ENCODE measurements around the gene CPNE2. TPM values are rescaled to one million over a fixed set of nuclear protein-coding genes. Genes with fewer than 3 reads are reported as not detected.

The CPNE2 gene
- total and polyA plus RNA-seq, 10 of the 15 experiments (the other 5 are each of a cell fraction or from before 2014, with no cell fraction given): 3.1 to 22.1 (median 9.9) TPM

DNA sequence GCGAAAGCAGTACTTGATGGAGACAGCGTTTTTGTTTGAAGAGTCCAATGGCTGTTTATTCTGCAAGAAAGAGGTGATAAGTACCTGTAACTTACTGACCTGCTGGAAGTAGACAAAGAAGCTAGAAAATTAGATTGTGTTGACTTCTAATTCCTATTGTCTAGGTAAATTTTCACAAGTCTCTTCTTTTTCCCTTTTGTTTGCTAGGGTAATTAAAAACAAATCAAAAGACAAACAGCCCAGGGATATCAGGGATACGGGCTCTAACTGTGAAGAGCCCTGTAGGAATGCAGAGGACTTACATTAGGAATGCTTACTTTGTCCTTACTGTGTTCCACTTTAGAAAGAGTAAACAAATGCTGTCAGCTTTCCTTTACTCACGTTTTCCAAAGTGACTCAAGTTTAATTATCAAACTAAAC, 86.4 kb downstream of the CPNE2 start:
- H3K4me2 ChIP-seq (ENCODE audit: control insufficient read depth, insufficient read depth): no peak overlapping the region
- TF ChIP-seq CBX3 (IDR thresholded peaks at IDR 0.05; ENCODE audit: borderline replicate concordance, low read depth) (no peak), IKZF1 (conservative IDR thresholded peaks at IDR 0.05) (no peak), ZNF687 (IDR thresholded peaks at IDR 0.05) (no peak), EP300 (IDR thresholded peaks at IDR 0.05; ENCODE audit: borderline replicate concordance in 1 of 2, control insufficient read depth in 1 of 2, low read depth in 2 of 2, low read length in 2 of 2) (no peak), BCL3 (IDR thresholded peaks at IDR 0.05; ENCODE audit: borderline replicate concordance, insufficient read depth, low read depth, low read length, poor library complexity, severe bottlenecking) (no peak), IKZF2 (IDR thresholded peaks at IDR 0.05) (no peak), ATF7 (IDR thresholded peaks at IDR 0.05; ENCODE audit: low read depth) (no peak), MTA2 (IDR thresholded peaks at IDR 0.05; ENCODE audit: low read depth) (no peak), HDAC2 (IDR thresholded peaks at IDR 0.05) (no peak), PAX5 (IDR thresholded peaks at IDR 0.05; ENCODE audit: borderline replicate concordance, low read depth, low read length) (no peak), CREB1 (IDR thresholded peaks at IDR 0.05; ENCODE audit: low read depth) (no peak), BACH1 (IDR thresholded peaks at IDR 0.05; ENCODE audit: borderline replicate concordance) (no peak)
- TF ChIP-seq, protein P1, sequence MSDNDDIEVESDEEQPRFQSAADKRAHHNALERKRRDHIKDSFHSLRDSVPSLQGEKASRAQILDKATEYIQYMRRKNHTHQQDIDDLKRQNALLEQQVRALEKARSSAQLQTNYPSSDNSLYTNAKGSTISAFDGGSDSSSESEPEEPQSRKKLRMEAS (IDR thresholded peaks at IDR 0.05; ENCODE audit: low read depth, low read length): no peak
- TF ChIP-seq, protein P2, sequence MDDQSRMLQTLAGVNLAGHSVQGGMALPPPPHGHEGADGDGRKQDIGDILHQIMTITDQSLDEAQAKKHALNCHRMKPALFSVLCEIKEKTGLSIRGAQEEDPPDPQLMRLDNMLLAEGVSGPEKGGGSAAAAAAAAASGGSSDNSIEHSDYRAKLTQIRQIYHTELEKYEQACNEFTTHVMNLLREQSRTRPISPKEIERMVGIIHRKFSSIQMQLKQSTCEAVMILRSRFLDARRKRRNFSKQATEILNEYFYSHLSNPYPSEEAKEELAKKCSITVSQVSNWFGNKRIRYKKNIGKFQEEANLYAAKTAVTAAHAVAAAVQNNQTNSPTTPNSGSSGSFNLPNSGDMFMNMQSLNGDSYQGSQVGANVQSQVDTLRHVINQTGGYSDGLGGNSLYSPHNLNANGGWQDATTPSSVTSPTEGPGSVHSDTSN (IDR thresholded peaks at IDR 0.05; ENCODE audit: insufficient replicate concordance, low read depth, low read length): no peak

More for the DNA sequence above, 86.4 kb downstream of the CPNE2 start:
- Histone ChIP-seq H3K4me1 (ENCODE audit: control insufficient read depth, insufficient read depth, low read length) (peaks cover 5% of the 10 kb centered on the region; the same call in 1 of the 2 replicates), H3K36me3 (ENCODE audit: control insufficient read depth in 2 of 2, insufficient read depth in 2 of 2, low read length in 1 of 2) (no peaks in the 10 kb centered on the region), H3K9me3 (replicated peaks; ENCODE audit: control insufficient read depth, insufficient read depth, low read length) (no peaks in the 10 kb centered on the region), H4K20me1 (ENCODE audit: control insufficient read depth, insufficient read depth) (no peaks in the 10 kb centered on the region), H2AFZ (ENCODE audit: control insufficient read depth, low read depth, low read length) (no peak overlapping the region), H3K79me2 (ENCODE audit: control insufficient read depth, insufficient read depth, low read length) (peaks cover 38% of the 10 kb centered on the region), H3K27me3 (replicated peaks in 1 of 2; ENCODE audit: control insufficient read depth in 2 of 2, insufficient read depth in 2 of 2, low read length in 1 of 2) (no peaks in the 10 kb centered on the region), H3K4me3 (no peak overlapping the region), H3K9ac (ENCODE audit: control insufficient read depth, insufficient read depth, low read length) (no peak overlapping the region), H3K27ac (ENCODE audit: control insufficient read depth, insufficient read depth) (no peak overlapping the region)
- ChIA-PET CTCF (interaction anchor here (1.1 to 2.3 kb wide), 3 partner anchors 10 to 95 kb away, joined by 3 to 7 read pairs (median 6); no protein-coding TSS in a partner anchor), POLR2A (no interaction called here), SMC1A (ENCODE audit: uncharacterized antibody, unreplicated experiment) (interaction anchor here (0.8 to 1.3 kb wide), 4 partner anchors 10 to 38 kb away, joined by 3 to 4 read pairs (median 3); no protein-coding TSS in a partner anchor), RAD21 (ENCODE audit: unreplicated experiment) (interaction anchor here (1.0 kb wide), 1 partner anchor 117 kb away, joined by 3 read pairs; no protein-coding TSS in a partner anchor)
- no peak for ATAC-seq
- 85% methylated on average over 4 of the region's 4 CpGs for WGBS (ENCODE audit: insufficient coverage, insufficient replicate concordance, low lambda C conversion rate, missing lambda C conversion rate)
- intact Hi-C loops (cut with micrococcal nuclease; ENCODE audit: unreplicated experiment) (no loop called here), in situ Hi-C loops (cut with MboI) (no loop called here)
- no TSS peak for BruUV-seq (replicated peaks)
- no peak for DNase-seq (ENCODE audit: low read depth, low spot score)
- FAIRE-seq: no peak
